IgD-negative memory B cell (primary cell): Measurements from ENCODE around the gene NUP153. TPM values are rescaled to one million over a fixed set of nuclear protein-coding genes. Genes with fewer than 3 reads are reported as not detected.
A peak's percentile ranks its signal among the peaks of the same experiment; 100 is the strongest.
"Not testable (repeated sequence)": the region's sequence is repeated elsewhere in the genome, so short reads cannot be mapped to it uniquely, and the experiment has no call there.

ENCODE experiments used
- H3K27ac Mint-ChIP-seq, 3 donors: one replicate each; pipeline ENCODE4 v1.8.0; 2020 to 2022; ENCODE audit warnings: mild to moderate bottlenecking in 3 of 3, mixed read lengths in 3 of 3, moderate library complexity in 1 of 3
- H3K27me3 Mint-ChIP-seq: one replicate; pipeline ENCODE4 v1.8.0; 2021; ENCODE audit warnings: mixed read lengths
- H3K36me3 Mint-ChIP-seq: one replicate; pipeline ENCODE4 v1.8.0; 2020; ENCODE audit warnings: mild to moderate bottlenecking, mixed read lengths
- H3K4me1 Mint-ChIP-seq, 3 donors: one replicate each; pipeline ENCODE4 v1.8.0; 2020 to 2022; ENCODE audit warnings: mixed read lengths in 3 of 3, mild to moderate bottlenecking in 1 of 3
- H3K4me3 Mint-ChIP-seq, 4 donors: one replicate each; pipeline ENCODE4 v1.8.0; 2020 to 2022; ENCODE audit warnings: mild to moderate bottlenecking in 4 of 4, mixed read lengths in 4 of 4, moderate library complexity in 3 of 4
- H3K9me3 Mint-ChIP-seq, 3 donors: one replicate each; pipeline ENCODE4 v1.8.0; 2020 to 2021; ENCODE audit warnings: mixed read lengths in 3 of 3, mild to moderate bottlenecking in 1 of 3
- polyA plus RNA-seq: library from polyadenylated mRNA; unstranded; fragments of 300-500 nt; fragmentation: Illumina TruSeq; gene quantifications from one replicate; pipeline ENCODE4 v1.2.3, GENCODE V29; 2021

The NUP153 gene
- polyA plus RNA-seq, 1 donor from 2014 or later = 6.8 TPM

- no peaks in the 10 kb centered on the region for H3K27me3 Mint-ChIP-seq
These were observed 17.6 kb upstream of the NUP153 start for GRCh38 chr6:17724341-17724740.

GRCh38 chr6:17721671-17722070 lies 14.9 kb upstream of the NUP153 start:
- Mint-ChIP-seq H3K27ac (no peak overlapping the region), H3K4me3 (no peak overlapping the region), H3K36me3 (peaks cover 1% of the 10 kb centered on the region), H3K9me3 (peaks cover 0 to 1% (median 0%) of the 10 kb centered on the region in 3 donors), H3K27me3 (no peaks in the 10 kb centered on the region), H3K4me1 (no peaks in the 10 kb centered on the region)

More at GRCh38 chr6:17724341-17724740, 17.6 kb upstream of the NUP153 start:
- H3K36me3 Mint-ChIP-seq = peaks cover 3% of the 10 kb centered on the region
- no peak overlapping the region for H3K27ac Mint-ChIP-seq
- peaks cover 0 to 3% (median 2%) of the 10 kb centered on the region in 3 donors for H3K9me3 Mint-ChIP-seq
- no peaks in the 10 kb centered on the region for H3K4me1 Mint-ChIP-seq
- H3K4me3 Mint-ChIP-seq = no peak overlapping the region

- no peak overlapping the region for H3K4me3 Mint-ChIP-seq
- H3K4me1 Mint-ChIP-seq = peaks cover 0 to 1% (median 0%) of the 10 kb centered on the region in 3 donors
- peaks cover 0 to 1% (median 0%) of the 10 kb centered on the region in 3 donors for H3K9me3 Mint-ChIP-seq
- H3K36me3 Mint-ChIP-seq = peaks cover 6% of the 10 kb centered on the region
- no peaks in the 10 kb centered on the region for H3K27me3 Mint-ChIP-seq
- H3K27ac Mint-ChIP-seq = no peak overlapping the region
These were observed 12.8 kb upstream of the NUP153 start for GRCh38 chr6:17719323-17720041.

- Mint-ChIP-seq H3K9me3 (no peaks in the 10 kb centered on the region), H3K27me3 (no peaks in the 10 kb centered on the region), H3K27ac (no peak overlapping the region), H3K36me3 (peaks cover 5% of the 10 kb centered on the region), H3K4me3 (no peak overlapping the region), H3K4me1 (peaks cover 0 to 1% (median 0%) of the 10 kb centered on the region in 3 donors)
These were observed 9.5 kb upstream of the NUP153 start for GRCh38 chr6:17716221-17716620.

GRCh38 chr6:17714879-17715851 lies 8.4 kb upstream of the NUP153 start:
- Mint-ChIP-seq H3K27ac (no peak overlapping the region), H3K9me3 (no peaks in the 10 kb centered on the region), H3K4me1 (peaks cover 0 to 1% (median 0%) of the 10 kb centered on the region in 3 donors), H3K4me3 (peak overlapping the region in 1 of 4 donors; percentile 33), H3K36me3 (peaks cover 5% of the 10 kb centered on the region), H3K27me3 (no peaks in the 10 kb centered on the region)

GRCh38 chr6:17714177-17714576 lies 7.5 kb upstream of the NUP153 start:
- H3K4me3 Mint-ChIP-seq = no peak overlapping the region
- H3K36me3 Mint-ChIP-seq = peaks cover 5% of the 10 kb centered on the region
- no peak overlapping the region for H3K27ac Mint-ChIP-seq
- no peaks in the 10 kb centered on the region for H3K9me3 Mint-ChIP-seq
- H3K4me1 Mint-ChIP-seq = peaks cover 0 to 1% (median 0%) of the 10 kb centered on the region in 3 donors
- H3K27me3 Mint-ChIP-seq = no peaks in the 10 kb centered on the region

- Mint-ChIP-seq H3K27ac (no peak overlapping the region), H3K9me3 (no peaks in the 10 kb centered on the region), H3K36me3 (peaks cover 5% of the 10 kb centered on the region), H3K4me1 (peaks cover 1 to 3% (median 1%) of the 10 kb centered on the region in 3 donors), H3K4me3 (no peak overlapping the region), H3K27me3 (no peaks in the 10 kb centered on the region)
These were observed 5.9 kb upstream of the NUP153 start for GRCh38 chr6:17712576-17712975.

GRCh38 chr6:17710331-17710730 lies 3.6 kb upstream of the NUP153 start:
- Mint-ChIP-seq H3K4me3 (no peak overlapping the region), H3K27ac (peak overlapping the region in 1 of 3 donors; percentile 16)

GRCh38 chr6:17709476-17709875 lies 2.8 kb upstream of the NUP153 start:
- Mint-ChIP-seq H3K4me1 (peaks cover 8 to 14% (median 12%) of the 10 kb centered on the region in 3 donors), H3K27me3 (peaks cover 2% of the 10 kb centered on the region), H3K36me3 (no peaks in the 10 kb centered on the region), H3K4me3 (no peak overlapping the region), H3K9me3 (no peaks in the 10 kb centered on the region), H3K27ac (peak overlapping the region in 1 of 3 donors; percentile 12)

More at GRCh38 chr6:17710331-17710730, 3.6 kb upstream of the NUP153 start:
- Mint-ChIP-seq H3K36me3 (peaks cover 5% of the 10 kb centered on the region), H3K4me1 (peaks cover 8 to 14% (median 12%) of the 10 kb centered on the region in 3 donors), H3K9me3 (no peaks in the 10 kb centered on the region), H3K27me3 (peaks cover 2% of the 10 kb centered on the region)

- Mint-ChIP-seq H3K27ac (peak overlapping the region in 1 of 3 donors; percentile 39), H3K4me3 (peak overlapping the region in 1 of 4 donors; percentile 59), H3K4me1 (peaks cover 16 to 23% (median 18%) of the 10 kb centered on the region in 3 donors)
- not testable (repeated sequence) for H3K27me3 Mint-ChIP-seq, H3K9me3 Mint-ChIP-seq, H3K36me3 Mint-ChIP-seq
These were observed 1.3 kb upstream of the NUP153 start for GRCh38 chr6:17708035-17708434.

- Mint-ChIP-seq H3K27me3 (peaks cover 2% of the 10 kb centered on the region), H3K9me3 (no peaks in the 10 kb centered on the region), H3K36me3 (no peaks in the 10 kb centered on the region), H3K4me3 (peak overlapping the region; percentile 81 to 96 (median 92)), H3K4me1 (peaks cover 19 to 27% (median 20%) of the 10 kb centered on the region in 3 donors), H3K27ac (peak overlapping the region; percentile 89 to 99 (median 90))
These were observed 586 bp upstream of the NUP153 start for GRCh38 chr6:17707371-17707651.

GRCh38 chr6:17705778-17706579 lies 746 bp downstream of the NUP153 start:
- Mint-ChIP-seq H3K36me3 (peaks cover 2% of the 10 kb centered on the region), H3K4me1 (peaks cover 25 to 34% (median 27%) of the 10 kb centered on the region in 3 donors), H3K27me3 (peaks cover 2% of the 10 kb centered on the region), H3K27ac (peak overlapping the region; percentile 89 to 99 (median 90)), H3K9me3 (no peaks in the 10 kb centered on the region), H3K4me3 (peak overlapping the region; percentile 81 to 96 (median 92))

GRCh38 chr6:17705428-17705777 lies 1.3 kb downstream of the NUP153 start:
- H3K27ac Mint-ChIP-seq = peak overlapping the region; percentile 89 to 99 (median 90)
- H3K4me1 Mint-ChIP-seq = peaks cover 30 to 40% (median 32%) of the 10 kb centered on the region in 3 donors
- H3K9me3 Mint-ChIP-seq = no peaks in the 10 kb centered on the region
- peaks cover 2% of the 10 kb centered on the region for H3K27me3 Mint-ChIP-seq
- peaks cover 2% of the 10 kb centered on the region for H3K36me3 Mint-ChIP-seq
- H3K4me3 Mint-ChIP-seq = peak overlapping the region; percentile 81 to 96 (median 92)

- peaks cover 38 to 42% (median 42%) of the 10 kb centered on the region in 3 donors for H3K4me1 Mint-ChIP-seq
- H3K27me3 Mint-ChIP-seq = peaks cover 2% of the 10 kb centered on the region
- peaks cover 2% of the 10 kb centered on the region for H3K36me3 Mint-ChIP-seq
- H3K27ac Mint-ChIP-seq = peak overlapping the region; percentile 86 to 90 (median 90)
- H3K9me3 Mint-ChIP-seq = no peaks in the 10 kb centered on the region
- H3K4me3 Mint-ChIP-seq = peak overlapping the region; percentile 80 to 94 (median 86)
These were observed 3.5 kb downstream of the NUP153 start for GRCh38 chr6:17703256-17703694.
